Muscle of back (tissue), 11 donors: Measurements from ENCODE around the gene PRPF38B. TPM values are rescaled to one million over a fixed set of nuclear protein-coding genes. Genes with fewer than 3 reads are reported as not detected.

Experiments
- DNase-seq, 3 donors: peaks; one replicate each; pipeline versions ENCODE4 v3.0.0 to v3.0.0-alpha.2; 2013
- polyA plus RNA-seq, 10 donors: library from polyadenylated mRNA; unstranded; fragments of 120-200 nt; gene quantifications; one replicate each; pipeline ENCODE4 v1.2.1, GENCODE V29; 2013; ENCODE audit not compliant: insufficient read length in 10 of 10

Gene PRPF38B
- polyA plus RNA-seq, 10 donors: 35.1 to 54.2 (median 42.8) TPM

DNA sequence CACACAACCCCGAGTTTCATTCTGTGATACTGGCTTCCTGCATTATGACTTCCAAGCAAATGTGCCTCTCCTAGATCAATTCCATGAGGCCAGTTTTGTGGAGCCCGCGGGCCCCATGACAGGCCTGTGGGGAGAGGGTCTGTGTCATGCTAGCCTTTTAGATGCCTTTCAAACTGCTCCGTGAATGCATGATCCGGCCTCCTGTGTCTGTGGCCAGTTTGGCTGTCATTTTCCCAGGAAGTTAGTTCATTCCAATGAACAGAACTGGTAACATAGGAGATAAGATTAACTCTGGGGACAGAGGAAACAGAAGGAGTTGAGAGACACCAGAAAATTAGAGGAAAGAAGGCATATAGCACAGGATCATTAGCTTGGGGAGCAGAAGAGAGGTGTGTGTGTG is 23.8 kb downstream of the PRPF38B start:
- no peak for DNase-seq

- DNase-seq: no peak
Observed at GRCh38 chr1:108716437-108717230, 24.5 kb downstream of the PRPF38B start.

DNA sequence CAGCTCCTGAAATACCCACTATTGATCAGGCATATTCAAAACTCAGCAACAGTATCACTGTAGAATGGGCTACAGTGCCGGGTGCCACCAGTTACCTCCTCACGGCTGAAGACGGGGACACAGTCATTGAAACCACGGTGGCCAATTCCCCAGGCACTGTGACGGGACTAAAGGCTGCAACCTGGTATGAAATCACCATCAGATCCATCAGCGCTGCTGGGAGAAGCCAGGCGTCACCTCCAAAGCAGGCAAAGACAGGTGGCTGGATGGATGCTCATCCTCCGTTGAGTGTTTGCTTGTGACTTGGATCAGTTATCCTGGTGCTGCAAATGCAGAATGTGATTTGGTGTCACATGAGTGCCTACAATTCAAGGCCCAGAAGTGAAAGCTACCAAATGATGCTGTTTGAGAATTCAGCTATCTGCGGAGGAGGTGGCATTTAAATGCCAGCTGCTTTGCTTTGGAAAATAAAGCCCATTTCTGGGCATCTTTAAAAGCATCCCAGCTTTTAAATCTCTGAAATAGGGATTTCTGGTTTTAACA is 25.7 kb downstream of the PRPF38B start:
- DNase-seq: no peak

GRCh38 chr1:108718927-108719655 is 27.0 kb downstream of the PRPF38B start:
- no peak for DNase-seq

- DNase-seq: peak in 1 of 3 donors; percentile 78
Observed at GRCh38 chr1:108719656-108720435, 27.7 kb downstream of the PRPF38B start.

DNA sequence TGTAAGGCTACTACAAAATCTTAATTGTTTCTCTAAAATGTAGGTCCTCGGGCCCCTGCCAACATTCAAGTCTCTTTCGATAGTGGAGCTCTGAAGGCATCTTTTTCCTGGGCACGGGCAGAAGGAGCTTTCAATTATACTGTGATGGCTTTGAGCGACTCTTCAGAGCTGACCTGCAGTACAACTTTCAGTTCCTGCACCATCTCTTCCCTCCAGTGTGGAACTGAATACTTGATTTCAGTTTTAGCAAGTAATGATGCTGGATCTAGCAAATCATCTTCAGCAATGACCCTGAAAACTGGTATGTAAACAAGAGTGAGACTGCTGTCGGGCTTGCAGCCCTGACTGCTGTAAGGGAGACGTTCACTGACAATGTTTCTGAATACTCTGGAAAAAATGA is 30.2 kb downstream of the PRPF38B start:
- no peak for DNase-seq

DNA sequence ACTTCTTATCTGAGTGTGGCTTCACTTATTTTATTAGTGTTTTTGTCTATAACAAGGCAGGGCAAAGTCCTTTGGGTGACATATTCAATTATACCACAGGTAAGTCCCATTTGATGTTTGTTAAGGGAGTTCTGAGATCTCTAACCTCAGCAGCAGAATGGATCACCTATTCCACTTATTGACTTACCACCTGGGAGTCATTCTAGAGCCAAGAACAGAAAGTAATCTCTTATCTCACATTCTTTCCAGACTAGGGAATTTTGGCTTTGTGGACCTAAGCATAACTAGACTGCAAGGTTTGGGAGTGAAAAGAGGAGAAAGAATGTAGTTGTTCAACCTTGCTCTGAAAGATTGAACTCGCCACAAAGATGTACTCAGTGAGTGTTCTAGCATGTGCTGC is 33.8 kb downstream of the PRPF38B start:
- no peak for DNase-seq

DNA sequence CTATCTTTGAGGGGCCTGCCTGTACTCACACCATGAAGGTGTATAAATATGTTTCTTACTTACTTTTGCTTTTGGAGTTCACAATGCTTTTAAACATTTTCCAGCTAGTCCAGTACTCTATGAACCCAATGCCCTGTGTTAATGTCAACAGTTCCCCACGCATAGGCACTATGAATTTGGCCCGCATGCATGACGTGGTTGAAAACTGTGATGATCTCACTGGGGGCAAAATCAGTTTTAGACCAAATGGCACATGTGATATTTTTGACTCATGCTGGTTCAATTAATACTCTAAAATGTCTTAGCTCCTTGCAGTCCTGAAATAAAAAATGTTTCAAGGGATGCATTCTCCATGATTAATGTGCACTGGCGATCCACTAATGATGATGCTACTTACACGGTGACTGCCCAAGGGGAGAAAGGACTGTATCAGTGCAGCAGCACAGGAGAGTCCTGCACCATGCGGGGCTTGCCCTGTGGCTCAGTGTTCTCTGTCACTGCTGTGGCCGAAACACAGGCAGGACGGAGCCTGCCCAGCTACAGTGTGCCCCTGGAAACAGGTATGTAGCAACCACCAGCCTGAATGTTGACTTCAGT is 36.3 kb downstream of the PRPF38B start:
- no peak for DNase-seq

DNA sequence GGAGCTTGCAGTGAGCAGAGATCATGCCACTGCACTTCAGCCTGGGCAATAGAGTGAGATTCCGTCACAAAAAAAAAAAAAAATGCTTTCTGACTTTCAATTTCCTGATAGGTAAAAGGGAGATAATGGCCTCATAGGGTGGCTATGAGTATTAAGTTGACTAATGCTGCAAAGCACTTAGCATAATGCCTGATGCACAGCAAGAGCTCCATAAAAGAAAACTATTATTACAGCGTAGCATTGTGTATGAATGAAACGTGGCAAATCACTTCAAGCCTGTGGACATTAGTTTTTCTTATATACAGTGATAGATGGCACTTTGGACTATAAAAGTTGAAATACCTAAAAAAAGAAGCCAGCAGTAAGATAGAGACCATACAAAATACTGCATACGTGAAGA is 37.4 kb downstream of the PRPF38B start:
- no peak for DNase-seq

- no peak for DNase-seq
Observed at GRCh38 chr1:108732398-108732797, 40.3 kb downstream of the PRPF38B start.

- no peak for DNase-seq
Observed at GRCh38 chr1:108734171-108734865, 42.2 kb downstream of the PRPF38B start.

DNA sequence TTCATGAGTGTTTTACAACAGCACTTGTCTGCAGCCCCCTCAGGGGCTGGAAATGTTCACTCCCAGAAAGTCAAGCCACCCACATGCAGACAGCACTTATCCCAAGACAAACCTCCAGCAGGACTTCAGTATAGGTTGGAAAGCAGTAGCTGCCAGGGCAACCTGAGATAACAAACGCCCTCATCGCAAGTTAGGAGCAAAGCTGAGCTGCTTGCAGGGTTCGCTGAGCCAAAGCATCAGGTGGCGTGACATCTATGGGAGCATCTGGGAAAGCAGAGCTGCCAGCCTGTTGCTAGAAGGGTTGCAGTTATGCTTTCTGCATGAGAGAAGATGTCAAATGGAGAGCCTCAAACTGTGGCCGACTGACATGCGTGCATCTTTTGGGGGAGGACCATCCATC is 50.1 kb downstream of the PRPF38B start:
- no peak for DNase-seq

GRCh38 chr1:108745980-108746381 is 53.9 kb downstream of the PRPF38B start:
- DNase-seq: no peak

DNA sequence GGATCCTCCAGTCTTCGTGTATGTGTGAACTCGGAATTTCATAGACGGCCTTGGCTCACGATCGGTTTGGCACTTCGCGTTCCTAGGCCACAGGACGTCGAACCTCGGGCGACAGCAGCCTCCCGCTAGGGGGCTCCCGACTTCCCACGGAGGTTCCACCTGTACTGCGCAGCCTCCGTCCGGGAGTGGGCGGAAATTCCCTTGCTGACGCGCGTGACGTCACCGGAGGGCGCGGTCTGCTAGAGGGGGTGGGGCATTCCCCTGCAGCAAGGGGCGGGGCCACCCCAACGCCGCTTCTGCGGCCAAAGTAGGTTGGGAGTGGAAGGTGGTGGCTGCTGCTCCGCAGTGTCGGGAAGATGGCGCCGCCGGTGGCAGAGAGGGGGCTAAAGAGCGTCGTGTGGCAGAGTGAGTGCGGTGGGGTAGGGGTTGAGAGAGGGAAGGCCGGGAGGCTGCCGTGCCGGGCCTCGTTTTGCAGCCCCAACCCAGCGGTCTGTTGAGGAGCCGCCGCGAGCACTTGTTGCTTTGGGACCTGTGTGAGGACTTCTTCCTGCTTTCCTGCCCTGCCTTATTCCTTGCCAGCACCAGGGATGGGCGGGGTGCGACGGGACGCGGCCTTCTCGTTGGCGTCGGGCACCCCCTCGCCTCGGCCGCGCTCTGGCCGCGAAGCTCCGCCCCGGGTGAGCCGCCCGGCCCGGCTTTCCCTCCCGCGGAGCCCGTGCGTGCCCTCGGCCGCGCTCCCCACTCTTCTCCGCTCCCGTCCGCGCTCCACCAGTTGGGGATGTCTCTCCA is 54.5 kb downstream of the PRPF38B start, which contains the start of gene STXBP3:
Gene STXBP3, plus strand, starts transcription at position 293 of the 789 bp plus-strand sequence. Its CDS starts 64 bp downstream, at position 357.
- DNase-seq: peak; percentile 97 to 99 (median 99)

DNA sequence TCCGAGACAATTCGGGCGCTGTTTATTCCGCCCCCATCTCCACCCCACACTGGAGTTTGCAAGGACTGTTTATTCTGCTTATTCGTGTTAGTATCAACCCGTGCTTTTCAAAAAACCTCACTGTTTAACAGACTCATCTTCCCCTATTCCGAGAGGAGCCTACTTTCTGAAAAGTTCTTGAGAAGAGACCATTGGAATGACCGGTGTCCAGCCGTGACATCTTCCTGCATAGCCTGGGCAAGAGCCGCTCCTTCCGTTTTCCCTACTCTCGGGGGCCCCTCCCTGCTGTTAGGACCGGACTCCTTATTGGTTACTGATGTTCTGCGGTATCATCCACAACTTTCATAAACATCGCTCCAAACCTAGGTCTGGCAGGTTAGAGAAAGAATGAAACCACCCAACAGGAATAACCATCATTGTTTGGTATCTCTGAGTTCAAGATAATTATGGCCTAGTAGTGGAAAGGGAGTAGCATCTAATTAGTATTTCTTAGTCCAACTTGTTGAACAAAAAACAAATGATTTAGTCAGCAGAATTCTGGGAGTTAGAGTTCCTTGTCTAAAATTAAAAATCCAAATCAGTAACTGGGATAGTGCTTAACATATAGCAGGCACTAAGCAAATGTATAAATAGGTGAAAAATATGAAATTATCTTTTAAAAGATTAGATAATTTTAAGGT is 55.2 kb downstream of the PRPF38B start:
- DNase-seq: peak; percentile 75 to 94 (median 87)

- no peak for DNase-seq
Observed at GRCh38 chr1:108747898-108748297, 55.8 kb downstream of the PRPF38B start.

DNA sequence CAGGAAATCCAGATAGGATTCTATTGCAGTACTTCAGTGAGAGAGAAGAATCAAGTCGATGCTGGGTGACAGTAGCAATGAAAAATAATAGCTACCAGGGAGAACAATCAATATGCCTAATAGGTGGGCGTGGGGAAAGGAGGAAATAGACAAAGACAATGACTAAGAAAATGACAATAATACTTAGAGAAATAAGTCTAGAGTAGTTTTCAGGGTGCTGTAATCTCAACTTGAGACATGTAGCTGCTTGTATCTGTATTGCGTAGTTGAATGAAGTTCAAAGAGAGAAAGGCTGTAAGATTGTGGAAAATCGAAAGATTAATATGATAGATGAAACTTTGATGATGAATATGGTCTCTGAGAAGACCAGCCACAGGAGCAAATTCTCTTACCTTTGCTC is 57.0 kb downstream of the PRPF38B start:
- no peak for DNase-seq

- DNase-seq: no peak
Observed at GRCh38 chr1:108750476-108751181, 58.5 kb downstream of the PRPF38B start.
